HepG2 (cell line): ENCODE data around the gene OSM. TPM values are rescaled to one million over a fixed set of nuclear protein-coding genes. Genes with fewer than 3 reads are reported as not detected.

Source experiments
- ATAC-seq: fragments of 200-7000 bp; cut with Tn5 transposase; 3 replicates; pipeline ENCODE4 v1.9.1; 2020; ENCODE audit warnings: mild to moderate bottlenecking, moderate library complexity
- BruUV-seq: library from RNA; stranded (reverse); fragments of 400-500 nt; replicated peaks from 2 replicates; lab custom pipeline; 2021; lab: Mats Ljungman, UMichigan
- CTCF ChIA-PET: fragments of 300-600 bp; formaldehyde crosslinking; extraction: SDS; loops from one replicate; lab custom pipeline; 2021; ENCODE audit warnings: low total read pairs, inconsistent platforms, low intra/inter-chr PET ratio; lab: Yijun Ruan, JAX
- POLR2A ChIA-PET: fragments of 350-600 bp; sonication (Branson Sonifier 250); formaldehyde crosslinking; loops from one replicate; lab custom pipeline; 2020; ENCODE audit warnings: antibody characterized with exemption, inconsistent platforms; lab: Yijun Ruan, JAX
- DNase-seq: peaks from one replicate; pipeline ENCODE4 v3.0.0-alpha.2; 2015; ENCODE audit warnings: low spot score
- FAIRE-seq: peaks from 3 replicates; lab custom pipeline; 2011; peaks lifted over from hg19 to GRCh38; lab: Jason Lieb, UNC
- H2AFZ ChIP-seq: one replicate; pipeline ENCODE4 v1.6.1; 2011; ENCODE audit warnings: low read length, inconsistent platforms
- H3K27ac ChIP-seq: fragments of 300-600 bp; 3 replicates; pipeline ENCODE4 v1.8.0; 2011; ENCODE audit warnings: mixed run types, mild to moderate bottlenecking, mixed read lengths, low read length, inconsistent platforms; ENCODE audit not compliant: insufficient read depth; ENCODE audit errors: extremely low read length
- H3K27me3 ChIP-seq, 2 experiments: fragments of 200-600 bp in 1 of 2; 2 replicates in 1 of 2; 3 replicates in 1 of 2; pipeline versions ENCODE4 v1.6.0 to v1.8.0; 2011; ENCODE audit warnings: low read length in 2 of 2, mild to moderate bottlenecking in 2 of 2, moderate library complexity in 2 of 2, inconsistent platforms in 1 of 2; ENCODE audit not compliant: insufficient read depth in 2 of 2, control insufficient read depth in 1 of 2
- H3K36me3 ChIP-seq, 2 experiments: fragments of 200-600 bp in 1 of 2; replicated peaks in 1 of 2; 2 replicates in 1 of 2; 3 replicates in 1 of 2; pipeline versions ENCODE4 v1.5.1 to v1.8.0; 2011; ENCODE audit warnings: low read length in 2 of 2, inconsistent platforms in 1 of 2; ENCODE audit not compliant: insufficient read depth in 2 of 2, control insufficient read depth in 1 of 2
- H3K4me1 ChIP-seq: 2 replicates; pipeline ENCODE4 v1.5.1; 2012; ENCODE audit warnings: low read length, inconsistent platforms; ENCODE audit not compliant: insufficient read depth
- H3K4me2 ChIP-seq: 2 replicates; pipeline ENCODE4 v1.6.0; 2011; ENCODE audit warnings: low read depth, low read length, inconsistent platforms
- H3K4me3 ChIP-seq, 3 experiments: fragments of 200-600 bp in 1 of 3; sonication (generic), shearing (Covaris generic) in 1 of 3; replicated peaks in 1 of 3; 2 replicates each; pipeline ENCODE4 v1.5.1; 2011 to 2016; ENCODE audit warnings: low read length in 3 of 3, inconsistent platforms in 2 of 3, low read depth in 2 of 3, mild to moderate bottlenecking in 2 of 3, control low read depth in 1 of 3, mixed read lengths in 1 of 3; ENCODE audit not compliant: insufficient read depth in 1 of 3
- H3K79me2 ChIP-seq: one replicate; pipeline ENCODE4 v1.6.1; 2011; ENCODE audit warnings: low read length, inconsistent platforms; ENCODE audit not compliant: insufficient read depth
- H3K9ac ChIP-seq: 2 replicates; pipeline ENCODE4 v1.6.0; 2011; ENCODE audit warnings: mild to moderate bottlenecking, low read depth, low read length, inconsistent platforms; ENCODE audit not compliant: insufficient read depth
- H3K9me3 ChIP-seq: 2 replicates; pipeline ENCODE4 v1.5.1; 2012; ENCODE audit warnings: mild to moderate bottlenecking, low read length
- H4K20me1 ChIP-seq: 2 replicates; pipeline ENCODE4 v1.6.0; 2011; ENCODE audit warnings: inconsistent platforms, mild to moderate bottlenecking, low read length, moderate library complexity; ENCODE audit not compliant: insufficient read depth
- DMTF1 ChIP-seq: sonication (generic); formaldehyde crosslinking; IDR thresholded peaks from 2 replicates; pipeline ENCODE4 v1.4.0; 2020; ENCODE audit warnings: mild to moderate bottlenecking, missing genetic modification reagents
- MATR3 ChIP-seq: sonication (generic); formaldehyde crosslinking; IDR thresholded peaks from 2 replicates; pipeline ENCODE4 v1.4.0; 2020; ENCODE audit warnings: missing genetic modification reagents
- PCBP2 ChIP-seq: fragments of 200-400 bp; formaldehyde crosslinking; optimal IDR thresholded peaks from 2 replicates; pipeline ENCODE3; 2018; ENCODE audit warnings: low read length, low read depth; ENCODE audit not compliant: poor library complexity, severe bottlenecking
- PRPF4 ChIP-seq: fragments of 200-400 bp; formaldehyde crosslinking; IDR thresholded peaks from 2 replicates; pipeline ENCODE4 v1.6.1; 2016; ENCODE audit warnings: low read length, low read depth; ENCODE audit not compliant: poor library complexity, severe bottlenecking
- YEATS4 ChIP-seq: sonication (generic); formaldehyde crosslinking; IDR thresholded peaks from 2 replicates; pipeline ENCODE4 v1.4.0; 2020; ENCODE audit warnings: missing genetic modification reagents, borderline replicate concordance
- ZNF775 ChIP-seq: sonication (generic); formaldehyde crosslinking; IDR thresholded peaks from 2 replicates; pipeline ENCODE4 v1.4.0; 2020; ENCODE audit warnings: missing genetic modification reagents, mild to moderate bottlenecking, moderate library complexity, borderline replicate concordance
- WGBS: methylation state at CpG from one replicate; pipeline ENCODE4 v1.1.6; 2017; ENCODE audit warnings: low lambda C conversion rate; 5-methylcytosine and 5-hydroxymethylcytosine counted together
- in situ Hi-C: cut with HindIII; loops from 2 replicates; pipeline ENCODE4 v1.10.0; 2017; ENCODE audit warnings: low pct_unique_long_range_greater_than_20kb; ENCODE audit not compliant: extremely low pct_ligation_motif_present
- intact Hi-C: fragments of 100-400 bp; cut with micrococcal nuclease; formaldehyde crosslinking; loops from one replicate; pipeline ENCODE4 v1.10.0; 2022; ENCODE audit not compliant: unreplicated experiment
- polyA plus RNA-seq, 8 experiments: library from polyadenylated mRNA; depleted of rRNA in 3 of 8; stranded (reverse) in 7 of 8; unstranded in 1 of 8; fragments of >200 nt; fragmentation: Illumina TruSeq in 4 of 8; extraction: Trizol in 4 of 8; gene quantifications; 2 replicates each; pipeline versions ENCODE4 v1.2.1 to v1.2.3, GENCODE V29; 2011 to 2016; ENCODE audit warnings: low read depth in 4 of 8, missing spikeins in 1 of 8, mixed read lengths in 1 of 8; ENCODE audit not compliant: insufficient read depth in 1 of 8
- total RNA-seq, 5 experiments: library from RNA; depleted of rRNA; stranded (reverse); fragments of >200 nt; fragmentation: Illumina TruSeq; extraction: Trizol; gene quantifications; 2 replicates each; pipeline ENCODE4 v1.2.3, GENCODE V29; 2016; ENCODE audit warnings: low read depth in 1 of 5
- TF ChIP-seq, protein P1 (sequence below): sonication (generic); formaldehyde crosslinking; IDR thresholded peaks from 2 replicates; pipeline ENCODE4 v1.4.0; 2020; ENCODE audit warnings: mild to moderate bottlenecking, missing genetic modification reagents
- TF ChIP-seq, protein P2 (sequence below): sonication (generic); formaldehyde crosslinking; IDR thresholded peaks from 2 replicates; pipeline ENCODE4 v1.5.0; 2020; ENCODE audit warnings: missing genetic modification reagents

OSM gene
- total and polyA plus RNA-seq, 2 of the 13 experiments (the other 11 are each of a cell fraction or from before 2014, with no cell fraction given): not detected

DNA sequence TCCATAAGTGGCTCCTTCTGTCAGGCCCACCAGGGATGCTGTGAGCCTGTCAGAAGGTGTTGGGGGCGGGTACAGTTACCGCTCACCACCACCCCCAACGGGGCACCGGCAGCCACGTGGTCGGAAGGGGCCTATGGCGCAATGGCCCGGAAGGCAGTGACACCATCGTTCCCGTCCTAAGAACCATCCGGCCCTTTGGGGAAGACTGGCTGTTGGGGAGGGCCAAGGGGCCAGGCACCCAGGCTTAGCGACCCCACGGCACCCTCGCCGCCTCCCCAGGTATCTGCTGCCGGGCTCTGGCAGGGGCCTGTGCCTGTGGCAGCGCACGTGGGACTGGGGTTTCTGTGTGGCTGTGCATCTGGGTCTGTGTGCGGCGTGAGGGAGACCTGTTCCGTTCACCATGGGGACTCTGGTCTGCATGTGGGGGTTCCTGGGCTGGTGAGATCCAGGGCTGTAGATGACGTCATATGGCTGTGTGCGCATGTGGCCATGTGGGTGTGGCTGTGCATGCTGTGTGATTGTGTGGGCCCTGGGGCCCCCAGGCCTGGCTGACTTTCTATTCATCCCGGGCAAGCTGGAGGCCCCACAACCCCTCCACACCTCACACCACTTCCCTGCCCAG is 717 bp downstream of the OSM start (continued):
- no peak for TF ChIP-seq PCBP2

DNA sequence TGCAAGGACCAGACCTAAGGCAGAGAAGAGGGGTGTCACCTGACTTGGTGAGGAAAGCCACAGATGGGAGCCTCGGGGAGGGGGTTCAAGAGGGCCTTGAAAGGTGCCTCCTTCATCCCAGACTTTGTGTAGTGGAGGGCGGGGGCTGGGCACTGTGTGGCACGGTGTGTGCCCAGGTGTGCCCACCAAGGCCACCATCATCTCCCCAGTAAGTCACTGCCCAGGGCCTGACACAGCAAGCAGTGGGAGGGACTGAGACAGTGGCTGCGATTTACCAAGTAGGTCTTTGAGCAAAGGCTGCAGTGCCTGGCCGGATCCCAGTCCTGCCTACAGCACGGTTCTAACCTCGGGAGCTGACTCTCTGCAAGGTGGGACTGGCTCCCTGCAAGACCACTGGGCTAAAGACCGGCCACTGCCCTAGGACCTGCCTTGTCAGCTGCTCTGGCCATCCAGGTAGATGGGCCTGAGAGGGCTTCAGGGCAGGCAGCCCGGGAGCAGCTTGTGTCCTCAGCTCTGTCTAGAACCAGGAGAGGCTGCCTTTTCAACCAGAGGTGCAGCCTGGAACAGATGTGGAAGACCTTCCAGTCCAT is 1.4 kb downstream of the OSM start:
- Histone ChIP-seq H4K20me1 (no peaks in the 10 kb centered on the region), H3K4me1 (peaks cover 27% of the 10 kb centered on the region), H3K4me3 (no peak overlapping the region), H3K9me3 (no peaks in the 10 kb centered on the region), H2AFZ (no peak overlapping the region), H3K27me3 (peaks cover 9 to 40% of the 10 kb centered on the region in 2 experiments), H3K27ac (no peak overlapping the region), H3K79me2 (no peaks in the 10 kb centered on the region), H3K36me3 (no peaks in the 10 kb centered on the region), H3K9ac (no peak overlapping the region), H3K4me2 (no peak overlapping the region)
- WGBS: 18% methylated on average over 2 of the region's 9 CpGs
- POLR2A ChIA-PET: no interaction called here
- in situ Hi-C loops (loop anchor here (10.0 kb wide), 1 partner anchor 220 kb away; no protein-coding TSS in a partner anchor), intact Hi-C loops (no loop called here)
- FAIRE-seq (no peak), DNase-seq (no peak), ATAC-seq (peak; percentile 18; the same call in 2 of the 3 replicates)
- CTCF ChIA-PET: no interaction called here
- BruUV-seq: no TSS peak
- TF ChIP-seq DMTF1 (no peak), PRPF4 (no peak), MATR3 (no peak), ZNF775 (CRISPR knock-in tag) (no peak), YEATS4 (CRISPR knock-in tag) (no peak)
- TF ChIP-seq, protein P1, sequence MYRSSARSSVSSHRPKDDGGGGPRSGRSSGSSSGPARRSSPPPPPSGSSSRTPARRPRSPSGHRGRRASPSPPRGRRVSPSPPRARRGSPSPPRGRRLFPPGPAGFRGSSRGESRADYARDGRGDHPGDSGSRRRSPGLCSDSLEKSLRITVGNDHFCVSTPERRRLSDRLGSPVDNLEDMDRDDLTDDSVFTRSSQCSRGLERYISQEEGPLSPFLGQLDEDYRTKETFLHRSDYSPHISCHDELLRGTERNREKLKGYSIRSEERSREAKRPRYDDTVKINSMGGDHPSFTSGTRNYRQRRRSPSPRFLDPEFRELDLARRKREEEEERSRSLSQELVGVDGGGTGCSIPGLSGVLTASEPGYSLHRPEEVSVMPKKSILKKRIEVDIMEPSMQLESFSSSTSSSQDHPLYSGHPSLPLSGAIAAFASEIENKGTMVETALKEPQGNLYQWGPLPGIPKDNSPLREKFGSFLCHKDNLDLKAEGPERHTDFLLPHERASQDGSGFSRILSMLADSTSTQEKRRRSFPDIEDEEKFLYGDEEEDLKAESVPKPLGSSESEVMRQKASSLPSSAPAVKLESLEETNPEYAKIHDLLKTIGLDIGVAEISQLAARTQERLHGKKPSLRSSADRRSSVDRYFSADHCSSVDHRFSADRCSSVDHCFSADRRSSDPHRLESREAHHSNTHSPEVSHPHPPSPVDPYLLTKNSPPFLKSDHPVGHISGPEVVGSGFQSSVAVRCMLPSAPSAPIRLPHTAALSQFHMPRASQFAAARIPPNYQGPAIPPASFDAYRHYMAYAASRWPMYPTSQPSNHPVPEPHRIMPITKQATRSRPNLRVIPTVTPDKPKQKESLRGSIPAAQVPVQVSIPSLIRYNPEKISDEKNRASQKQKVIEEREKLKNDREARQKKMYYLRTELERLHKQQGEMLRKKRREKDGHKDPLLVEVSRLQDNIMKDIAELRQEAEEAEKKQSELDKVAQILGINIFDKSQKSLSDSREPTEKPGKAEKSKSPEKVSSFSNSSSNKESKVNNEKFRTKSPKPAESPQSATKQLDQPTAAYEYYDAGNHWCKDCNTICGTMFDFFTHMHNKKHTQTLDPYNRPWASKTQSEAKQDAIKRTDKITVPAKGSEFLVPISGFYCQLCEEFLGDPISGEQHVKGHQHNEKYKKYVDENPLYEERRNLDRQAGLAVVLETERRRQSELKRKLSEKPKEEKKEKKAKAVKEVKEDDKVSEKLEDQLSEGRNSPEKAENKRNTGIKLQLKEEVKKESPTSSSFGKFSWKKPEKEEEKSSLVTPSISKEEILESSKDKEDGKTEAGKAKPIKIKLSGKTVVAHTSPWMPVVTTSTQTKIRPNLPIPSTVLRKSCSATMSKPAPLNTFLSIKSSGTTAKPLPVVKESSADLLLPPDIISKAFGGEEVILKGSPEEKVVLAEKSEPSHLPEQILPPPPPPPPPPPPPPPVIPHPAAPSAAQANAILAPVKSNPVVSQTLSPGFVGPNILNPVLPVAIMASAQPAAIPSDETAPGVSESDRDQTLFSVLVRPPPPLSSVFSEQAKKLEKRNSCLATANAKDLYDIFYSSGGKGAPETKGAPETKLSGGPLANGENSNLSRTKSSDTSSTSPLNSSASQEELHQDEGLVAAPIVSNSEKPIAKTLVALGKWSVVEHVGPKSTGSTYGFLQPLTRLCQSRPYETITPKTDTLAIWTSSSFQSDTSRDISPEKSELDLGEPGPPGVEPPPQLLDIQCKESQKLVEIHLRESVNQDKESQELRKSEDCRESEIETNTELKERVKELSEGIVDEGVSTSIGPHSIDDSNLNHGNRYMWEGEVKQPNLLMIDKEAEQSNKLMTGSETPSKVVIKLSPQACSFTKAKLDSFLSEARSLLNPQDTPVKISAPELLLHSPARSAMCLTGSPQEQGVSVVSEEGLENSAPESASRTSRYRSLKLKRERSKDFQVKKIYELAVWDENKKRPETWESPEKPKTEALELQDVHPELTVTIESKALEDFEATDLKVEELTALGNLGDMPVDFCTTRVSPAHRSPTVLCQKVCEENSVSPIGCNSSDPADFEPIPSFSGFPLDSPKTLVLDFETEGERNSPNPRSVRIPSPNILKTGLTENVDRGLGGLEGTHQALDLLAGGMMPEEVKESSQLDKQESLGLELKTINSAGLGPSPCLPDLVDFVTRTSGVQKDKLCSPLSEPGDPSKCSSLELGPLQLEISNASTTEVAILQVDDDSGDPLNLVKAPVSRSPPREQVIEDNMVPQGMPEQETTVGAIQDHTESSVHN (CRISPR knock-in tag): no peak
- TF ChIP-seq, protein P2, sequence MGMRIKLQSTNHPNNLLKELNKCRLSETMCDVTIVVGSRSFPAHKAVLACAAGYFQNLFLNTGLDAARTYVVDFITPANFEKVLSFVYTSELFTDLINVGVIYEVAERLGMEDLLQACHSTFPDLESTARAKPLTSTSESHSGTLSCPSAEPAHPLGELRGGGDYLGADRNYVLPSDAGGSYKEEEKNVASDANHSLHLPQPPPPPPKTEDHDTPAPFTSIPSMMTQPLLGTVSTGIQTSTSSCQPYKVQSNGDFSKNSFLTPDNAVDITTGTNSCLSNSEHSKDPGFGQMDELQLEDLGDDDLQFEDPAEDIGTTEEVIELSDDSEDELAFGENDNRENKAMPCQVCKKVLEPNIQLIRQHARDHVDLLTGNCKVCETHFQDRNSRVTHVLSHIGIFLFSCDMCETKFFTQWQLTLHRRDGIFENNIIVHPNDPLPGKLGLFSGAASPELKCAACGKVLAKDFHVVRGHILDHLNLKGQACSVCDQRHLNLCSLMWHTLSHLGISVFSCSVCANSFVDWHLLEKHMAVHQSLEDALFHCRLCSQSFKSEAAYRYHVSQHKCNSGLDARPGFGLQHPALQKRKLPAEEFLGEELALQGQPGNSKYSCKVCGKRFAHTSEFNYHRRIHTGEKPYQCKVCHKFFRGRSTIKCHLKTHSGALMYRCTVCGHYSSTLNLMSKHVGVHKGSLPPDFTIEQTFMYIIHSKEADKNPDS (CRISPR knock-in tag): no peak
